Hematopoietic multipotent progenitor cell treated with erythropoietin and hydrocortisone succinate and interleukin-3 and kit ligand, for 17 days (in vitro differentiated cells): ENCODE data around the gene PROZ.
"Not testable (repeated sequence)": the region's sequence is repeated elsewhere in the genome, so short reads cannot be mapped to it uniquely, and the experiment has no call there.

Experiments used
- DNase-seq: peaks from one replicate; pipeline ENCODE4 v3.0.0-alpha.2; 2015; ENCODE audit warnings: low spot score

Gene PROZ, protein sequence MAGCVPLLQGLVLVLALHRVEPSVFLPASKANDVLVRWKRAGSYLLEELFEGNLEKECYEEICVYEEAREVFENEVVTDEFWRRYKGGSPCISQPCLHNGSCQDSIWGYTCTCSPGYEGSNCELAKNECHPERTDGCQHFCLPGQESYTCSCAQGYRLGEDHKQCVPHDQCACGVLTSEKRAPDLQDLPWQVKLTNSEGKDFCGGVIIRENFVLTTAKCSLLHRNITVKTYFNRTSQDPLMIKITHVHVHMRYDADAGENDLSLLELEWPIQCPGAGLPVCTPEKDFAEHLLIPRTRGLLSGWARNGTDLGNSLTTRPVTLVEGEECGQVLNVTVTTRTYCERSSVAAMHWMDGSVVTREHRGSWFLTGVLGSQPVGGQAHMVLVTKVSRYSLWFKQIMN

DNA sequence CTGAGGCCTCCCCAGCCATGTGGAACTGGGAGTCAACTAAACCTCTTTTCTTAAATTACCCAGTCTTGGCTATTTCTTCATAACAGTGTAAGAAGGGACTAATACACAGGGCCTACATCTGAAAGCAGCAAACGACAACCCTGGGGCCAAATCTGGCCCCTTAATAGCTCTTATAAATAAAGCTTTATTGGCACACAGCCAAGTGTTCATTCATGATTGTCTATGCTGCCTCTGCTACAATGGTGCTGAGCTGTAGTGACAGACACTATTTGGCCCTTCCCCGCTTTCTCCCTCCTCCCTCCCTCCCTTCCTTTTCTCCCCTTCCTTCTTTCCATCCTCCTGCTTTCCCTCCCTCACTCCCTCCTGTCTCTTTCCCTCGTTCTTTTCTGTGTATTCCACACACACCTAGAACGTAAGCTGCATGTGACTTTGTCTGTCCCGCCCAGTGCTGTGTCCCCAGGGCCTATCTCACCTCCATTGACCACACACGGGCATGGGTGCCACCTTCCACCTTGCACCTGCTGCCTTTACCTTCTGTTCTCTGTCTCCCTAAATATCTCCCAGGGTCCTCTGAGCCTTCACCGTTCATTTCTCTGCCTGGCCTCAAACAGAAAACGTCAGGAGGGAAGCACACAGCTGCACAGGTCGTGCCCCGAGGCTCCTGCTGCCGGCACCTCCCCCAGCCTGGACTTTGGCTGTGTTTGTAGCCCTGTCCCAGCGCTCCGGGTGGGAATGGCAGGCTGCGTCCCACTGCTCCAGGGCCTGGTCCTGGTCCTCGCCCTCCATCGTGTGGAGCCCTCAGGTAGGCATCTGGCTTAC lies at the start of gene PROZ:
Gene PROZ (plus strand): TSS at position 720 of the 819 bp plus-strand sequence. CDS start 13 bp downstream, at position 733.
- DNase-seq: no peak

DNA sequence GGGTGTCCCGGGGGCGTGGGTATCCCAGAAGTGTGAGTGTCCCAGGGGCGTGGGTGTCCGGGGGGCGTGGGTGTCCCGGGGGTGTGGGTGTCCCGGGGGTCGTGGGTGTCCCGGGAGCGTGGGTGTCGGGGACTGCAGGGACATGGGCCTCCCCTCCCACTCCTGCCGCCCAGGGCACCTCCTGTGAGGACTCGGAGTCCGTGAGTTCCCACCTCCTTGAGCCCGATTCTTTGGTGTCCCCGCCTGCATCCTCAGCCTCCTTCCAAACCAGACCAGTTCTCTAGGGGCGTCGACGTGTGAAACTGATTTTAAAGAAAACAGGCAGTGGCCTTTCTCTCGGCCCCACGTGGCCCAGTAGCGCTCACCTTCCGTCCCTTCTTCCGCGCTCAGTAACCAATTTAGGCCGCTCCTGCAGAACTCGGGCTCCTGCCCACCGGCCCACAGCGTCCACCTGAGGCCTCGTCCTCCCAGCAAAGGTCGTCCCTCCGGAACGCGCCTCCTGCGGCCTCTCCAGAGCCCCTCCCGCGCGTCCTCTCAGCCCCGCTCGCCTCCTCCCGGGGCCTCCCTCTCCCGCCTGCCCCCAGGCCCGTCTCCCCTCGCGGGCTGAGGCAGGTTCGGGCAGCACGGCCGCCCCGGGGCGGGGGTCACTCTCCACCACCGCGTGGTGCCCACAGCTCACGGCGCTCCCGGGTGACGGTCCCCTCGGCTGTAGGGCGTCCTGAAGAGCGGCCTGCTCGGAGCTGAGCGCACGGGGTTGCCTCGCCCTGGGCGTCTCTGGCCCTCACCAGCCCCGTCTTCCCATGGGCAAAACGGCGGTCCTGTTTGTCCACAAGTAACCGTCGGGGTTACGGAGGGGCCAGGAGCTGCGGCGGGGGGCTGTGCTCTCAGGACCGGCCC lies 49.0 kb upstream of the PROZ start:
- no peak for DNase-seq

DNA sequence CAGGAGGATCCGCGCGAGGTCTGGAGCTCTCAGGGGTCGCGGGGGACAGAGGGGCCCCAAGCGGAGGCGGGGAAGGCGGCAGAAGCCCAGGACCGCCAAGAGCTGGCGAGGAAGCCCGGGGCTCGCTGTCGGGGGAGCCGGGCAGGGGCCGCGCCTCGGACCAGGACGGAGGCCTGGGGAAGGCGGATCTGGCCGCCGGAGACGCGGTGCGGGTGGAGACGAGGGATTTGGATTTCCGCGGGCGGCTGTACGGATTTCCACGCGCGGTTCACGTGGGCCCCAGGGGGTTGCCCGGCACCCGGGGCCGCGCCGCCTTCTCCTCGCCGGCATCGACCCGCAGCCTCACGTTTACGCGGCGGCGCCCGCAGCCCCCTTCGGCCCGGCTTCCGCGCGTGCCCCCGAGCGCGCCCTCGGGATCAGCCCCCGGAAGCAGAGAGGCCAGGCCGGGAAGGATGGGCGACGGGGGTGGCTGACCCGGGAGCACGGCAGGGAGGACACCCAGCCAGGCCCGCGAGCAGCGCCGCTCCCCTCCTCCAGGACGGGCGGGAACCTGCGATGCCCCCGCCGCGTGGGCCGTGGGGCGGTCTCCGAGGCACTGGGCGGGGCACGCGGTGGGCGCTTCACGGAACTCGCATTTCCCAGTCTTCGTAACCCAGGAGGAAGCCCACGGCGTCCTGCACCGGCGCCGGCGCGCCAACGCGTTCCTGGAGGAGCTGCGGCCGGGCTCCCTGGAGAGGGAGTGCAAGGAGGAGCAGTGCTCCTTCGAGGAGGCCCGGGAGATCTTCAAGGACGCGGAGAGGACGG lies 48.2 kb upstream of the PROZ start:
- DNase-seq: no peak

DNA sequence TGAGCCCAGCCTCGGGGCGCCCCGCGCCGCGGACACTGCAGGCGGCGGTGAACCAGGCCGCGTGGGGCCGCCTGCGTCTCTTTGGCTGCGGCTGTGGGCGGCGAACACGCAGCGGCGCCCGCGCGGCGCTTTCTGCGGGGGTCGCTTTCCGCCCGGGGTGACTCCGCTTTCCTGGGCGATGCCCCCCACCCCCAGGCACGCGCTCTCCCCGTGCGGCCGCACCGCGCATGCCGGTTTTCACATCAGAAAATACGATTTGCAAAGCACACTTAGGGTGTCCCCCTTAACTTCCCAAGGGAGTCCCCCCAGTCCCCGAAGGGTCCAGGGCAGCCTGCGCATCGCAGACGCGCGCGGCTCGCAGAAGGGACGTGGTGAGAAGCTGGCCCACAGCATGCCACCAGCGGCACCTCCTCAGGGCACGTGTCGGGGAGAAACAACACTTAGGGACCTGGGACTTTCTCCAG lies 47.6 kb upstream of the PROZ start:
- DNase-seq: no peak

DNA sequence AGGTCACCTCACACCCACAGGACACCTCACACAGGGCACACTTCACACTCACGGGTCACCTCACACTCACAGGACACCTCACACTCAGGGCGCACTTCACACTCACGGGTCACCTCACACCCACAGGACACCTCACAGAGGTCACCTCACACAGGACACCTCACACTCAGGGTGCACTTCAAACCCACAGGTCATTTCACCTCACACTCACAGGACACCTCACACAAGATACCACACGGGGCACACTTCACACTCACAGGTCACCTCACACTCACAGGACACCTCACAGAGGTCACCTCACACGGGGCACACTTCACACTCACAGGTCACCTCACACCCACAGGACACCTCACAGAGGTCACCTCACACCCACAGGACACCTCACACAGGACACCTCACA lies 46.6 kb upstream of the PROZ start:
- DNase-seq: not testable (repeated sequence)

DNA sequence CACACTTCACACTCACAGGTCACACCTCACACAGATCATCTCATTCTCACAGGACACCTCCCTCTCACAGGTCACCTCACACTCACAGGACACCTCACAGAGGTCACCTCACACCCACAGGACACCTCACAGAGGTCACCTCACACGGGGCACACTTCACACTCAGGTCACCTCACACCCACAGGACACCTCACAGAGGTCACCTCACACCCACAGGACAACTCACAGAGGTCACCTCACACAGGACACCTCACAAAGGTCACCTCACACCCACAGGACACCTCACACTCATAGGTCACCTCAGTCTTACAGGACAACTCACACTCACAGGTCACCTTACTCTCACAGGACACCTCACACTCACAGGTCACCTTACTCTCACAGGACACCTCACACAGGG lies 46.0 kb upstream of the PROZ start:
- not testable (repeated sequence) for DNase-seq

DNA sequence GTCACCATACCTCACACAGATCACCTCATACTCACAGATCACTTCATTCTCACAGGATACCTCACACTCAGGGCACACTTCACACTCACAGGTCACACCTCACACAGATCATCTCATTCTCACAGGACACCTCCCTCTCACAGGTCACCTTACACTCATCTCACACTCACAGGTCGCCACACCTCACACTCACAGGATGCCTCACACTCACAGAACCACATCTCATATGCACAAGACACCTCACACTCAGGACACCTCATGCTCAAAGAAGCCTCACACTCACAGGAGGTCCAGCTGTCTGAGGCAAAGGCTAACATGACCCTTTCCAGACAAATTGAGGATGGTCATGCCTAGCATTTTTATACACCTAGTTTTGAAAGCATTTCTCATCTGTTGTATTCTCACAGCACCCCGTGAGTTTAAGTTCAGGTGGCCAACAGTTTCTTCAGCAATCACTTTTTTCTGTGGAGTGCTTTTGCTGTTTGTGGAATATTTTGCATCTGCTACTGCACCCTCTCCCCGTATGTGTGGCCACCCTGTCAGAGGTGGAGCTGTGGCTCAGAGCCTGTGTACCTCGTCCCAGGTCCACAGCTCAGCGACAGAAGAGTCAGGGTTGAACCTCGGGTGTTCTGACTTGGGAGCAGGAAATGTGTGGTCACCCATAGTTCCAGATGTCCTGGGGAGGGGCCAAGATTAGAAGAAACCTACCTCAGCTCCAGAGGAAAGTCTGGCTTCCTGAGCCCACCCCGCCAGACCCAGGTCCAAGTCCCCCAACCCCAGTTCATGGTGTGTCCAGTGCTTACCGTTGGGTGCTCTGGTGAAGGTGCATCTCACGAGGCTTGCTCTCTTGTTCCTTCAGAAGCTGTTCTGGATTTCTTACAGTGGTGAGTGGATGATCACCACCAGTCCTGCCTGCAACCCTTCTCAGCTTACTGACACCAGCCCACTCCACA lies 45.3 kb upstream of the PROZ start:
- DNase-seq: no peak

DNA sequence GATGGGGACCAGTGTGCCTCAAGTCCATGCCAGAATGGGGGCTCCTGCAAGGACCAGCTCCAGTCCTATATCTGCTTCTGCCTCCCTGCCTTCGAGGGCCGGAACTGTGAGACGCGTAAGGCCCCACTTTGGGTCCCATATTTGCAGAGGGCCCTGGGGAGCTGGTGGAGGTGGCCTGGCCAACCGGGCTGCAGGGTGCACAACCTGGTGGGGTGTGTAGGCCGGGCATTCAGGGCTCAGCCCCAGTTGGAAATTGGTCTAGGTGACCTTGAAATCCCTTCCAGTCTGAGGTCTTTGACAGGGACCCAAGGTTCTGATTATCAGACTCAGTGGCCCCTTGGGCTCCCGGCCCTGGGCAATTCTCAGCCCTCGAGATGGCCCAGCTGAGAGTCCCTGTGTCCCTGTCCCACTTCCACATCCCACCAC lies 44.6 kb upstream of the PROZ start:
- no peak for DNase-seq

DNA sequence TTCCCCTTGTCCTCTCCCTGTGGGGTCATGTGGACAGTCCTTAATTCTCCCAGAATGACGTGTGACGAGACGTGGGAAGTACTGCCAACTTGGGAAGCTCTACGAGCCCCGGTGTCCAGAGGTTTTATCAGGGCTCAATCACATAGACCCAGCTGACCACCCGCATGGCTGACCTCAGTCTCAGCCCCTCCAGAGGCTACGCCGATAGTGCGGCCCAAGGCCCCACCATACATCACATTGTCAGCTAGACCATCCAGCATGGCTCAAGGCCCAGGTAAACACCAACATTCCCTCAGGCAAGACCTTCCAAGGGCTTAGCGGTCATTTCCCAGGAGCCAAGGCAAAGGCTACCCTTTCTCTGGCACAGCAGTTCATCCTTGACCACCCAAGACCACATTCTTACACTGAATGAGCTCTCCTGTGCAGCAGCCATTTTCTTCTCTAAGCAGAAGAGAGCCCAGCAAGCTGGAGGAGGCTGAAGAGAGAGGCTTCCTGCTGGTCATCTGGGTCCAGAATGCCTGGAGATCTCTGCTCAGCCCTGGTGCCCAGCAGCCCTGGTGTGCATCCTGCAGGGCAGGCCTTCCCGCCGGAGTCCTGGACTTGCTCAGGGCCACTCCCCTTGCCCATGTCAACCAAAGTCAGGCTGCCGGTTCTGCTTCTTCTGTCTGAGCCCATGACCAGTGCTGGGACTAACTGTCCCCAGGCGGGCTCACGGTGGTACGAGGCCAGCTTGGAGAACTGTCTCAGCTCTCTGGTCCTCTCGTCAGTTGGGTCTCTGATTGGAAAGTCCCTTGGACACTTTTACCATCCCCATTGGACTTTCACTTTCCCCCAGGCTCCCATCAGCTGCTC lies 43.7 kb upstream of the PROZ start:
- DNase-seq: no peak

DNA sequence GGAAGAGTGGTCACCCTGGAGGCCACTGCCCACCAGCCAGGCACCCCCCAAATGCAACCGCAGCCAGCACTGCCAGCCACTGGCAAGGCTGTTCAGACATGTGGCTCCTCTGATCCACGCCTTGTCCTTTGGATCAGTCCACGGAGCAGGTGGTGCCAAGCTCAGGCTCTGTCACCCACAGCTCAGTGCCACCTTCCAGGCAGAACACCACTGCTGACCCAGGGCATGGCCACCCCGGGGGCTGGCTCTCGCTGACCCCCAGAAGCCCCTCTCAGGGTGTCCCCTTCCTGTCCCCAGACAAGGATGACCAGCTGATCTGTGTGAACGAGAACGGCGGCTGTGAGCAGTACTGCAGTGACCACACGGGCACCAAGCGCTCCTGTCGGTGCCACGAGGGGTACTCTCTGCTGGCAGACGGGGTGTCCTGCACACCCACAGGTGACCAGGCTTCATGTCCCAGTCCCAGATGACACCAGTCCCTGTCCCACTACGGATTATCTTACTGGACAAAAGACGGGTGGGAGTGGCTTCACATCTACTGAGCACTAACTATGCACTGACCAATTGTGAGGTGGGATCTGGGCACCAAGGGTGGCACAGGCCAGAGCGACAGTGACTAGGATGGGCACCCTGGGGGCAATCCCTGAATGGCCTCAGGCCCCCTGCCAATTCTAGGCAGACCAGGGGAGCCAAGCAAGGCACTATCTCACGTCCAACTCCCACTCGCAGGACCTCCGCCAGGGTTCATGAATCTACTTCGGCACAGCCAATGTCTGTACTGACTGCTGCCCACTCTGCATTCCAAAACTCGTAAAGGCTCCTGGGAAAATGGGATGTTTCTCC lies 42.9 kb upstream of the PROZ start:
- no peak for DNase-seq

DNA sequence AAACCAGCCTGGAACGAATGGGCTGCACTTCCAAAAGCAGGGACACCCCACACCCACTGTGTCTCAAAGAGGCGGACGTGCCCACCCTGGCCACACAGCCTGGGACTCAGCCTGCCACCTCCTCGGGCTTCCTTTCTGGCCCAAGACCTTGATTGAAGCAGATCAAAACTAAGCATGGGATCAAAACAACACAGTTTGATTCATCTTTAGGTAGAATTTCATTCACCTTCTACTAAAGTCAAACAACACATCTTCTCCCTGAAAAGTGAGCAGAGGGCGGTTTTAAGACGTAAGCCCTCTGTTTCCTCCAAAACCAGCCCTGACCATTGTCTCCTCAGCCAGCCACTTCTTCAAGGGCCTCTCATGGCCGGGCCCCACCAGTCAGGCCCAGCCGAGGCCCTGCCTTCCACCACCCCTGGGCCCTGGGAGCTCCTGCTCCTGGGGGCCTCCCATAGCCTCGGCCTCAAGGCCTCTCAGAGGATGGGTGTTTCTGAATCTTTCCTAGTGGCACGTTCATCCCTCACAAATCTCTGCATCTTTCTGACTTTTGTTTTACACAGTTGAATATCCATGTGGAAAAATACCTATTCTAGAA lies 42.1 kb upstream of the PROZ start:
- no peak for DNase-seq

DNA sequence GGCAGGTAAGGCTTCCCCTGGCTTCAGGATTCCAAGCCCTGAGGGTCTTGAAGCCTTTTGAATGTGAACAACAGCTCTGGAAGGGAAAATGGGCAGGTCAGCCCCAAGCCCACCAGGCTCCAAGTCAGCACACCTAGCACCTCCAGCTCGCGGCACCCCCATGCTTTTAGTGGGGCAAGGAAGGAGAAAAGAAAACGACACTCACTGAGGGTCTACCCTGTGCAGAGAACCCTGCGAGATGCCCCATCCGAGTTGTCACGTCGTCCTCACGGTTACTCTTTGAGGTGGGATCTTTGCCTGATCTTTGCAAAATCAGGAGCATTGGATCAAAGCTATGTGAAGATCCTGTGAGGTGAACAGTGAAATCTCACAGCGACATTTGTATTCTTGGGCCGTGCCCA lies 41.6 kb upstream of the PROZ start:
- DNase-seq: no peak

DNA sequence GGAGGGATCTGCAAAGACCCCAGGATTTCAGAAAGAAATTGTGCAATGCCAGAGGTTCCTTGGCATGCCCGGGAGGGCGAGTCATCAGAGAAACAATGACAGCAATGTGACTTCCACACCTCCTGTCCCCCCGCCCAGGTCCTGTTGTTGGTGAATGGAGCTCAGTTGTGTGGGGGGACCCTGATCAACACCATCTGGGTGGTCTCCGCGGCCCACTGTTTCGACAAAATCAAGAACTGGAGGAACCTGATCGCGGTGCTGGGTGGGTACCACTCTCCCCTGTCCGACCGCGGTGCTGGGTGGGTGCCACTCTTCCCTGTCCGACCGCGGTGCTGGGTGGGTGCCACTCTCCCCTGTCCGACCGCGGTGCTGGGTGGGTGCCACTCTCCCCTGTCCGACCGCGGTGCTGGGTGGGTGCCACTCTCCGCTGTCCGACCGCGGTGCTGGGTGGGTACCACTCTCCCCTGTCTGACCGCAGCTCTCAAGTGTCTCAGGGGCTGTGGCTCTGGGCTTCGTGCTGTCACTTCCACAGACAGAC lies 41.0 kb upstream of the PROZ start:
- DNase-seq: no peak

DNA sequence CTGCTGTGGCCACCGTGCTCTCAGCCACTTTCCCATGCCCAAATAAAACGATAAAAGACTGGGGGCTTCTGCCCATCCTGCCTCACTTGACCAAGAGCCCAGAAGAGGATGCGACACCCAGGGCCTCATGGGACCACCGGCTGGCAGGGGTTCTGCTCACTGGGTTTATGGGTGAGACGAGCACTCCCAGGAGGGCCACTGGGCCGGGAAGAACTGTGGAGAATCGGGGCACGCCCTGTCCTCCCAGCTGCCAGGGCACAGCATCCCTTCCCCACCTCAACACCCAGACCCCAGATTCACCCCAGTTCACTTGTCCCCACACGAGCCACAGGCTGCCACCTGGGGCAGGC lies 40.6 kb upstream of the PROZ start:
- DNase-seq: no peak

DNA sequence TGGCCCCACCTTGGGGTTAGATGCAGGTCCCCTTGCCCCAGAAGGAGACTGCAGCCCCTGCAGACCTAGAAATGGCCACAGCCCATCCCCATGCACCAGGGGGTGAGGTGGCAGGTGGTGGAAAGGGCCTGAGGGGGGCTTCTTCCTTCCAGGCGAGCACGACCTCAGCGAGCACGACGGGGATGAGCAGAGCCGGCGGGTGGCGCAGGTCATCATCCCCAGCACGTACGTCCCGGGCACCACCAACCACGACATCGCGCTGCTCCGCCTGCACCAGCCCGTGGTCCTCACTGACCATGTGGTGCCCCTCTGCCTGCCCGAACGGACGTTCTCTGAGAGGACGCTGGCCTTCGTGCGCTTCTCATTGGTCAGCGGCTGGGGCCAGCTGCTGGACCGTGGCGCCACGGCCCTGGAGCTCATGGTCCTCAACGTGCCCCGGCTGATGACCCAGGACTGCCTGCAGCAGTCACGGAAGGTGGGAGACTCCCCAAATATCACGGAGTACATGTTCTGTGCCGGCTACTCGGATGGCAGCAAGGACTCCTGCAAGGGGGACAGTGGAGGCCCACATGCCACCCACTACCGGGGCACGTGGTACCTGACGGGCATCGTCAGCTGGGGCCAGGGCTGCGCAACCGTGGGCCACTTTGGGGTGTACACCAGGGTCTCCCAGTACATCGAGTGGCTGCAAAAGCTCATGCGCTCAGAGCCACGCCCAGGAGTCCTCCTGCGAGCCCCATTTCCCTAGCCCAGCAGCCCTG lies 40.0 kb upstream of the PROZ start:
- no peak for DNase-seq

DNA sequence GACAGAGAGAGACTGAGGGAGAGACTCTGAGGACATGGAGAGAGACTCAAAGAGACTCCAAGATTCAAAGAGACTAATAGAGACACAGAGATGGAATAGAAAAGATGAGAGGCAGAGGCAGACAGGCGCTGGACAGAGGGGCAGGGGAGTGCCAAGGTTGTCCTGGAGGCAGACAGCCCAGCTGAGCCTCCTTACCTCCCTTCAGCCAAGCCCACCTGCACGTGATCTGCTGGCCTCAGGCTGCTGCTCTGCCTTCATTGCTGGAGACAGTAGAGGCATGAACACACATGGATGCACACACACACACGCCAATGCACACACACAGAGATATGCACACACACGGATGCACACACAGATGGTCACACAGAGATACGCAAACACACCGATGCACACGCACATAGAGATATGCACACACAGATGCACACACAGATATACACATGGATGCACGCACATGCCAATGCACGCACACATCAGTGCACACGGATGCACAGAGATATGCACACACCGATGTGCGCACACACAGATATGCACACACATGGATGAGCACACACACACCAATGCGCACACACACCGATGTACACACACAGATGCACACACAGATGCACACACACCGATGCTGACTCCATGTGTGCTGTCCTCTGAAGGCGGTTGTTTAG lies 39.2 kb upstream of the PROZ start:
- DNase-seq: no peak
